Daoy (cell line): Measurements from ENCODE around the gene TULP3. TPM values are rescaled to one million over a fixed set of nuclear protein-coding genes. Genes with fewer than 3 reads are reported as not detected.

ENCODE experiments used
- DNase-seq: peaks from one replicate; pipeline ENCODE4 v3.0.0-alpha.2; 2015; ENCODE audit warnings: low read depth
- total RNA-seq: library from RNA; depleted of rRNA; stranded (reverse); fragments of >200 nt; shearing (Covaris generic); gene quantifications from 2 replicates; pipeline ENCODE4 v1.2.3, GENCODE V29; 2014

Gene TULP3
- total RNA-seq, 1 experiment from 2014 or later, result 28.5 TPM

GRCh38 chr12:2877047-2877952 is 13.4 kb upstream of the TULP3 start, which contains the start of the genes FOXM1 and RHNO1:
Gene FOXM1 (minus strand): TSS chr12:2877174. CDS start chr12:2874478, 2,696 bp downstream.
Gene RHNO1 (plus strand): TSS chr12:2877223. CDS start chr12:2885367, 8,144 bp downstream.
- peak; percentile 95 for DNase-seq

- DNase-seq, result no peak
These were observed 12.5 kb upstream of the TULP3 start for GRCh38 chr12:2877953-2878732.

GRCh38 chr12:2879853-2880252 is 10.8 kb upstream of the TULP3 start:
- no peak for DNase-seq

- no peak for DNase-seq
These were observed 5.9 kb upstream of the TULP3 start for GRCh38 chr12:2884810-2885209.

- no peak for DNase-seq
These were observed 3.8 kb upstream of the TULP3 start for GRCh38 chr12:2886768-2887450.

GRCh38 chr12:2890001-2890387 is 697 bp upstream of the TULP3 start:
- DNase-seq, result no peak

- DNase-seq, result peak; percentile 73
These were observed 756 bp downstream of the TULP3 start for GRCh38 chr12:2891240-2892053.

- DNase-seq, result no peak
These were observed 1.6 kb downstream of the TULP3 start for GRCh38 chr12:2892246-2892645.

GRCh38 chr12:2893007-2893406 is 2.3 kb downstream of the TULP3 start:
- DNase-seq, result peak; percentile 70

- no peak for DNase-seq
These were observed 4.4 kb downstream of the TULP3 start for GRCh38 chr12:2895051-2895451.

GRCh38 chr12:2895511-2895910 is 4.8 kb downstream of the TULP3 start:
- no peak for DNase-seq

- DNase-seq, result no peak
These were observed 6.7 kb downstream of the TULP3 start for GRCh38 chr12:2897418-2897817.

- no peak for DNase-seq
These were observed 10.0 kb downstream of the TULP3 start for GRCh38 chr12:2900642-2901041.

- no peak for DNase-seq
These were observed 11.7 kb downstream of the TULP3 start for GRCh38 chr12:2902272-2902880.

GRCh38 chr12:2904260-2904659 is 13.6 kb downstream of the TULP3 start:
- no peak for DNase-seq

GRCh38 chr12:2912216-2912575 is 21.5 kb downstream of the TULP3 start:
- no peak for DNase-seq

GRCh38 chr12:2919249-2919648 is 28.6 kb downstream of the TULP3 start:
- DNase-seq, result no peak

GRCh38 chr12:2922329-2922728 is 31.6 kb downstream of the TULP3 start:
- DNase-seq, result no peak

- DNase-seq, result no peak
These were observed 32.4 kb downstream of the TULP3 start for GRCh38 chr12:2923057-2923456.

GRCh38 chr12:2924019-2924418 is 33.3 kb downstream of the TULP3 start:
- peak; percentile 17 for DNase-seq
